HG02884 (cell line): Measurements from ENCODE around the gene ACR.

Experiments used
- ATAC-seq: cut with Tn5 transposase; IDR thresholded peaks from one replicate; pipeline ENCODE4 v1.9.1; 2021; ENCODE audit warnings: mild to moderate bottlenecking, moderate library complexity; ENCODE audit not compliant: unreplicated experiment

ACR gene

GRCh38 chr22:50716290-50717024 lies 21.5 kb upstream of the ACR start:
- ATAC-seq, result no peak

GRCh38 chr22:50717709-50718351 lies 20.2 kb upstream of the ACR start:
- no peak for ATAC-seq

- ATAC-seq, result no peak
Measured at GRCh38 chr22:50718352-50718709, 19.7 kb upstream of the ACR start.

GRCh38 chr22:50719814-50720300 lies 18.1 kb upstream of the ACR start:
- ATAC-seq, result no peak

GRCh38 chr22:50720301-50721256 lies 17.4 kb upstream of the ACR start:
- no peak for ATAC-seq

- ATAC-seq, result no peak
Measured at GRCh38 chr22:50721257-50721844, 16.7 kb upstream of the ACR start.

GRCh38 chr22:50722048-50722701 lies 15.8 kb upstream of the ACR start:
- no peak for ATAC-seq

- no peak for ATAC-seq
Measured at GRCh38 chr22:50722716-50723428, 15.1 kb upstream of the ACR start.

- no peak for ATAC-seq
Measured at GRCh38 chr22:50723991-50724390, 14.0 kb upstream of the ACR start.

- ATAC-seq, result no peak
Measured at GRCh38 chr22:50724616-50725015, 13.4 kb upstream of the ACR start.

- ATAC-seq, result no peak
Measured at GRCh38 chr22:50725597-50725996, 12.4 kb upstream of the ACR start.

- ATAC-seq, result no peak
Measured at GRCh38 chr22:50726643-50727340, 11.2 kb upstream of the ACR start.

GRCh38 chr22:50727678-50728522 lies 10.1 kb upstream of the ACR start:
- no peak for ATAC-seq

GRCh38 chr22:50728523-50728931 lies 9.5 kb upstream of the ACR start:
- no peak for ATAC-seq

GRCh38 chr22:50729391-50730012 lies 8.5 kb upstream of the ACR start:
- ATAC-seq, result no peak

GRCh38 chr22:50730013-50730891 lies 7.8 kb upstream of the ACR start:
- no peak for ATAC-seq
